ENCODE data around the gene PTPRG.
A peak's percentile ranks its signal among the peaks of the same experiment; 100 is the strongest.

Gene PTPRG

DNA sequence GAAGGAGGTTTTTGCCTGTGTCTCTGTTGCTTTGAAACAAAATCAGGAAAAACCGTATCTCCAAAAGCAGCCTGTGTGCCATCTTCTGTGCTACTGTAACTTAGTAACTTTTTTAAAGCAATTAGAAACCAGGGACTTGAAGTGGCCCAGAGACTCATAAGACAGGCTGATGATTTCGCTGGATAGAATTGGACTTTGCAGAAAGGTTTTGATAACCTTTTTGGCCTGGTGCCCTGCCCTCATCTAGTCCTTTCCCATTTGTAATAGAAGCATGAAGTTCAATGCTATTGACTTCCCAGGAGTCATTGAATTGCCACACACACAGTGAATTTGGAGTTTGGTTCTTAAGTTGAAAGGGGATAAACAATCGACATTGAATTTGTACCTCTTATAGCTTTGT, 157.2 kb downstream of the PTPRG start:
- H3K27ac ChIP-seq (ENCODE audit: low read length), result no peak overlapping the region
- H3K79me2 ChIP-seq (ENCODE audit: low read length), result peaks cover 12% of the 10 kb centered on the region
- H3K4me2 ChIP-seq (ENCODE audit: low read length), result no peak overlapping the region

GRCh38 chr3:61719278-61719977, 158.1 kb downstream of the PTPRG start:
- H3K36me3 ChIP-seq (replicated peaks; ENCODE audit: low read depth, low read length), result no peaks in the 10 kb centered on the region
- no peaks in the 10 kb centered on the region for H4K20me1 ChIP-seq (ENCODE audit: insufficient read depth, low read length)
- peaks cover 14% of the 10 kb centered on the region for H3K79me2 ChIP-seq (ENCODE audit: low read length)
- no peak overlapping the region for H3K4me3 ChIP-seq (ENCODE audit: low read length)
- H3K4me1 ChIP-seq (ENCODE audit: low read length), result peaks cover 22% of the 10 kb centered on the region
- no peak for TF ChIP-seq EZH2phosphoT487 (IDR thresholded peaks at IDR 0.05; ENCODE audit: low read depth)
- TF ChIP-seq, protein P1, sequence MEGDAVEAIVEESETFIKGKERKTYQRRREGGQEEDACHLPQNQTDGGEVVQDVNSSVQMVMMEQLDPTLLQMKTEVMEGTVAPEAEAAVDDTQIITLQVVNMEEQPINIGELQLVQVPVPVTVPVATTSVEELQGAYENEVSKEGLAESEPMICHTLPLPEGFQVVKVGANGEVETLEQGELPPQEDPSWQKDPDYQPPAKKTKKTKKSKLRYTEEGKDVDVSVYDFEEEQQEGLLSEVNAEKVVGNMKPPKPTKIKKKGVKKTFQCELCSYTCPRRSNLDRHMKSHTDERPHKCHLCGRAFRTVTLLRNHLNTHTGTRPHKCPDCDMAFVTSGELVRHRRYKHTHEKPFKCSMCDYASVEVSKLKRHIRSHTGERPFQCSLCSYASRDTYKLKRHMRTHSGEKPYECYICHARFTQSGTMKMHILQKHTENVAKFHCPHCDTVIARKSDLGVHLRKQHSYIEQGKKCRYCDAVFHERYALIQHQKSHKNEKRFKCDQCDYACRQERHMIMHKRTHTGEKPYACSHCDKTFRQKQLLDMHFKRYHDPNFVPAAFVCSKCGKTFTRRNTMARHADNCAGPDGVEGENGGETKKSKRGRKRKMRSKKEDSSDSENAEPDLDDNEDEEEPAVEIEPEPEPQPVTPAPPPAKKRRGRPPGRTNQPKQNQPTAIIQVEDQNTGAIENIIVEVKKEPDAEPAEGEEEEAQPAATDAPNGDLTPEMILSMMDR (IDR thresholded peaks at IDR 0.05; ENCODE audit: low read depth, low read length), result no peak
- no peak overlapping the region for H3K9ac ChIP-seq (ENCODE audit: low read length)
- no peak overlapping the region for H3K27ac ChIP-seq (ENCODE audit: low read length)
- no peak overlapping the region for H2AFZ ChIP-seq (ENCODE audit: low read depth, low read length)
- H3K9me3 ChIP-seq (ENCODE audit: insufficient read depth, low read length), result no peaks in the 10 kb centered on the region
- no peak overlapping the region for H3K4me2 ChIP-seq (ENCODE audit: low read length)
- no peaks in the 10 kb centered on the region for H3K27me3 ChIP-seq (ENCODE audit: low read depth, low read length)

More for the DNA sequence above, 157.2 kb downstream of the PTPRG start:
- H3K27me3 ChIP-seq (ENCODE audit: low read depth, low read length), result no peaks in the 10 kb centered on the region
- TF ChIP-seq, protein P1 (IDR thresholded peaks at IDR 0.05; ENCODE audit: low read depth, low read length), result no peak
- no peak for TF ChIP-seq EZH2phosphoT487 (IDR thresholded peaks at IDR 0.05; ENCODE audit: low read depth)
- H3K36me3 ChIP-seq (replicated peaks; ENCODE audit: low read depth, low read length), result no peaks in the 10 kb centered on the region
- H3K9me3 ChIP-seq (ENCODE audit: insufficient read depth, low read length), result no peaks in the 10 kb centered on the region
- H3K4me1 ChIP-seq (ENCODE audit: low read length), result peaks cover 17% of the 10 kb centered on the region
- H2AFZ ChIP-seq (ENCODE audit: low read depth, low read length), result no peak overlapping the region
- H4K20me1 ChIP-seq (ENCODE audit: insufficient read depth, low read length), result no peaks in the 10 kb centered on the region; the same call in 1 of the 2 replicates
- H3K4me3 ChIP-seq (ENCODE audit: low read length), result no peak overlapping the region
- no peak overlapping the region for H3K9ac ChIP-seq (ENCODE audit: low read length)

DNA sequence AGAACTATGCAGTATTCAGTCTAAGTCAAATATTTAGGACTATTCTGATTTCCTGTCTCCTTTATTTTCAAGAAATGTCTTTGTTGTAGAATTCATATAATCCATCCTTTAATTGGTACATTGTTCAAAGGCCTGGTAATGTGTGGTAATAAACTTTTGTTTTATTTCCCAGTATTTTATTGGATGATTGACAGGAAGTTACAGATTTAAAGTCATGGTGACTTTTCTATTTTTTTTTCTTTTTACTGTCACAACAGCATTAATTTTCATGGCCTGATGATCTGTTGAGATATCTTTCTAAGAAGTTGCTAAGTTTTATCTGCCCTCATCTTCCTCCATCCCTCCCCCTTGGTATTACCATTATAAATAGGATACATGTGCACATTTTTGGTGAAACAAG, 161.7 kb downstream of the PTPRG start:
- Histone ChIP-seq H3K4me1 (ENCODE audit: low read length) (peaks cover 56% of the 10 kb centered on the region), H3K27me3 (ENCODE audit: low read depth, low read length) (no peaks in the 10 kb centered on the region), H3K4me3 (ENCODE audit: low read length) (peak overlapping the region; percentile 44), H4K20me1 (ENCODE audit: insufficient read depth, low read length) (no peaks in the 10 kb centered on the region), H3K4me2 (ENCODE audit: low read length) (peak overlapping the region; percentile 98), H3K27ac (ENCODE audit: low read length) (peak overlapping the region; percentile 96), H3K9me3 (ENCODE audit: insufficient read depth, low read length) (no peaks in the 10 kb centered on the region), H2AFZ (ENCODE audit: low read depth, low read length) (no peak overlapping the region), H3K36me3 (replicated peaks; ENCODE audit: low read depth, low read length) (no peaks in the 10 kb centered on the region), H3K79me2 (ENCODE audit: low read length) (peaks cover 30% of the 10 kb centered on the region), H3K9ac (ENCODE audit: low read length) (peak overlapping the region; percentile 60)
- TF ChIP-seq, protein P1 (IDR thresholded peaks at IDR 0.05; ENCODE audit: low read depth, low read length), result no peak
- TF ChIP-seq EZH2phosphoT487 (IDR thresholded peaks at IDR 0.05; ENCODE audit: low read depth), result no peak

DNA sequence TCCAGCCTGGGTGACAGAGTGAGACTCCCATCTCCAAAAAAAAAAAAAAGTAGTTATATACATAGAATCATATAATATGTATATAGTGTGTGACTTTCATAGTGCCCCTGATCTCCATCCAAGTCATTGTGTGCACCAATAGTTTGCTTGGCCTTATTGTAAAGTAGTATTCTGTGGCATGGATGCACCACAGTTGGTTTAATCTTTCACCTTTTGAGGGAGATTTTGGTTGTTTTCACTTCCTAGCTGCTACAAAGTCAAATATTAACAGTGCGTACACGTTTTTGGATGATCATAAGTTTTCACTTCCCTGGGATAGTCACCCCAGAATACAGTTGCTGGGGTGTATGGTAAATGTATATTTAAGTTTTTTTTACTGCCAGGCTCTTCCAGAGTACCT, 162.8 kb downstream of the PTPRG start:
- no peaks in the 10 kb centered on the region for H3K36me3 ChIP-seq (replicated peaks; ENCODE audit: low read depth, low read length)
- peak overlapping the region; percentile 96 for H3K27ac ChIP-seq (ENCODE audit: low read length)
- peaks cover 36% of the 10 kb centered on the region for H3K79me2 ChIP-seq (ENCODE audit: low read length)
- H3K9ac ChIP-seq (ENCODE audit: low read length), result peak overlapping the region; percentile 93
- peak overlapping the region; percentile 98 for H3K4me2 ChIP-seq (ENCODE audit: low read length)
- H4K20me1 ChIP-seq (ENCODE audit: insufficient read depth, low read length), result no peaks in the 10 kb centered on the region
- H3K4me3 ChIP-seq (ENCODE audit: low read length), result peak overlapping the region; percentile 75
- no peaks in the 10 kb centered on the region for H3K9me3 ChIP-seq (ENCODE audit: insufficient read depth, low read length)
- no peaks in the 10 kb centered on the region for H3K27me3 ChIP-seq (ENCODE audit: low read depth, low read length)
- H2AFZ ChIP-seq (ENCODE audit: low read depth, low read length), result no peak overlapping the region
- no peak for TF ChIP-seq EZH2phosphoT487 (IDR thresholded peaks at IDR 0.05; ENCODE audit: low read depth)
- TF ChIP-seq, protein P1 (IDR thresholded peaks at IDR 0.05; ENCODE audit: low read depth, low read length), result no peak
- H3K4me1 ChIP-seq (ENCODE audit: low read length), result peaks cover 59% of the 10 kb centered on the region

All from OCI-LY3 (cell line).